ENCODE measurements around the gene RPS6KA2.

Gene RPS6KA2

GRCh38 chr6:166584155-166584554 lies 42.9 kb downstream of the RPS6KA2 start:
- TF ChIP-seq, protein P1, sequence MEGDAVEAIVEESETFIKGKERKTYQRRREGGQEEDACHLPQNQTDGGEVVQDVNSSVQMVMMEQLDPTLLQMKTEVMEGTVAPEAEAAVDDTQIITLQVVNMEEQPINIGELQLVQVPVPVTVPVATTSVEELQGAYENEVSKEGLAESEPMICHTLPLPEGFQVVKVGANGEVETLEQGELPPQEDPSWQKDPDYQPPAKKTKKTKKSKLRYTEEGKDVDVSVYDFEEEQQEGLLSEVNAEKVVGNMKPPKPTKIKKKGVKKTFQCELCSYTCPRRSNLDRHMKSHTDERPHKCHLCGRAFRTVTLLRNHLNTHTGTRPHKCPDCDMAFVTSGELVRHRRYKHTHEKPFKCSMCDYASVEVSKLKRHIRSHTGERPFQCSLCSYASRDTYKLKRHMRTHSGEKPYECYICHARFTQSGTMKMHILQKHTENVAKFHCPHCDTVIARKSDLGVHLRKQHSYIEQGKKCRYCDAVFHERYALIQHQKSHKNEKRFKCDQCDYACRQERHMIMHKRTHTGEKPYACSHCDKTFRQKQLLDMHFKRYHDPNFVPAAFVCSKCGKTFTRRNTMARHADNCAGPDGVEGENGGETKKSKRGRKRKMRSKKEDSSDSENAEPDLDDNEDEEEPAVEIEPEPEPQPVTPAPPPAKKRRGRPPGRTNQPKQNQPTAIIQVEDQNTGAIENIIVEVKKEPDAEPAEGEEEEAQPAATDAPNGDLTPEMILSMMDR (IDR thresholded peaks at IDR 0.05), result no peak

GRCh38 chr6:166583230-166583965 lies 43.7 kb downstream of the RPS6KA2 start:
- TF ChIP-seq, protein P1 (IDR thresholded peaks at IDR 0.05), result no peak

GRCh38 chr6:166582258-166582657 lies 44.8 kb downstream of the RPS6KA2 start:
- TF ChIP-seq, protein P1 (IDR thresholded peaks at IDR 0.05), result no peak

DNA sequence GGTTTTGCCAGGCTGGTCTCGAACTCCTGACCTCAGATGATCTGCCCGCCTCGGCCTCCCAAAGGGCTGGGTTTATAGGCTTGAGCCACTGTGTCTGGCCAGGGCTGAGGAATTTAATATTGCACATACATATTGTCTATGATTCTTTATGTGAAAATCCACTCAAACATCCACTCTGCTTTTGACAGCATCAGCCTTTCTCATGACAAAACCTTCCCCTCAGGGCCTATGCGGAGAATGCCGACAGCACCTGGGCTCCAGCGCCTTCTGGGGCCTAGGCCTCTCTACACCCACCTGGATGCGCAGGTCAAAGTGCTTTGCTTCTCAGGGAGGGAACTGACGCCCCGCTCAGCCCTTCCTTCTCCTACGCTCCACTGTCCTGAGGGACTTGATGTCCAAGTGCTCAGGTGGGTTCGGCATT lies 46.0 kb downstream of the RPS6KA2 start:
- TF ChIP-seq, protein P1 (IDR thresholded peaks at IDR 0.05), result no peak

GRCh38 chr6:166580076-166581050 lies 46.7 kb downstream of the RPS6KA2 start:
- TF ChIP-seq, protein P1 (IDR thresholded peaks at IDR 0.05), result no peak

GRCh38 chr6:166579237-166579850 lies 47.7 kb downstream of the RPS6KA2 start:
- TF ChIP-seq, protein P1 (IDR thresholded peaks at IDR 0.05), result no peak

DNA sequence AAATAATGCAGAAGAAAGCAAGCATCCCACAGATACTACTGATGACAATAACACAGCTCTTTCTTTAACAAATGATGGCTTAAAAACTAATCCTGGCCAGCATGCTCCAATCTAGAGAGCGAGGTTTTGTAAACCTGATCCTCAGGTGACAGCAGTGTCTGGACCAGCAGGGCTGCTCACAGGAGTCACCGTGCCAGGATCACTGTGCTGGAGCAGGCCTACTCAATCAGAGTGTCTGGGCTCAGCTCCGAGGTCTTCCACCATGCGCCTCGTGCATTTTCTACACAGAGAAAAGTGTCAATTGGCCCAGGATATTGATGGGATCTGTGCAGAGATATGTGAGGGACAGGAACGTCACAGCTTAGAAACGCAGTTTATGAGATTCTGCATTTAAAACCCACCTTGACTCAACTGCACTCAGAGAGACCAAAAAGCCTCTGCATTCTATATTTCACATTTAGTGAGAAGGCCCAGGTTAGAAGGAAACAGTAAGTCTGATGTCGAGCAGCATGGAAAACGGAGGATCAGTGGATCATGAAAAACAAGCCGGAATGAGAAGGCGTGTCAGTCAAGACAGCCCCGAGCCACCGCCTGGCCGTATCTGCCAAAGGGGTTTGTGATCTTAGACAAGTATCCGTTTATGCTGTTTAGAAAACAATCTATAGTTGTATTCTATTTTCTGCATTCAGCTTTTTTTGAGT lies 48.4 kb downstream of the RPS6KA2 start:
- TF ChIP-seq, protein P1 (IDR thresholded peaks at IDR 0.05), result no peak

Data from LNCAP (cell line).